ENCODE results near the gene RBFOX2.

The RBFOX2 gene

GRCh38 chr22:35914357-35914664, 114.3 kb downstream of the RBFOX2 start:
- Histone ChIP-seq H3K9me3 (no peaks in the 10 kb centered on the region), H3K27me3 (no peaks in the 10 kb centered on the region), H3K4me3 (ENCODE audit: low read depth, low read length) (peak overlapping the region; percentile 57), H3K4me1 (peaks cover 48% of the 10 kb centered on the region), H3K36me3 (no peaks in the 10 kb centered on the region)
- TF ChIP-seq, protein P1, sequence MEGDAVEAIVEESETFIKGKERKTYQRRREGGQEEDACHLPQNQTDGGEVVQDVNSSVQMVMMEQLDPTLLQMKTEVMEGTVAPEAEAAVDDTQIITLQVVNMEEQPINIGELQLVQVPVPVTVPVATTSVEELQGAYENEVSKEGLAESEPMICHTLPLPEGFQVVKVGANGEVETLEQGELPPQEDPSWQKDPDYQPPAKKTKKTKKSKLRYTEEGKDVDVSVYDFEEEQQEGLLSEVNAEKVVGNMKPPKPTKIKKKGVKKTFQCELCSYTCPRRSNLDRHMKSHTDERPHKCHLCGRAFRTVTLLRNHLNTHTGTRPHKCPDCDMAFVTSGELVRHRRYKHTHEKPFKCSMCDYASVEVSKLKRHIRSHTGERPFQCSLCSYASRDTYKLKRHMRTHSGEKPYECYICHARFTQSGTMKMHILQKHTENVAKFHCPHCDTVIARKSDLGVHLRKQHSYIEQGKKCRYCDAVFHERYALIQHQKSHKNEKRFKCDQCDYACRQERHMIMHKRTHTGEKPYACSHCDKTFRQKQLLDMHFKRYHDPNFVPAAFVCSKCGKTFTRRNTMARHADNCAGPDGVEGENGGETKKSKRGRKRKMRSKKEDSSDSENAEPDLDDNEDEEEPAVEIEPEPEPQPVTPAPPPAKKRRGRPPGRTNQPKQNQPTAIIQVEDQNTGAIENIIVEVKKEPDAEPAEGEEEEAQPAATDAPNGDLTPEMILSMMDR (IDR thresholded peaks at IDR 0.05; ENCODE audit: low read depth, low read length) = no peak
- no peak for DNase-seq

- H3K4me1 ChIP-seq = peaks cover 48% of the 10 kb centered on the region
- H3K4me3 ChIP-seq (ENCODE audit: low read depth, low read length) = peak overlapping the region; percentile 57
- TF ChIP-seq, protein P1 (IDR thresholded peaks at IDR 0.05; ENCODE audit: low read depth, low read length) = no peak
These were observed 114.7 kb downstream of the RBFOX2 start for GRCh38 chr22:35913925-35914324.

GRCh38 chr22:35912658-35913057, 116.0 kb downstream of the RBFOX2 start:
- Histone ChIP-seq H3K36me3 (no peaks in the 10 kb centered on the region), H3K4me3 (ENCODE audit: low read depth, low read length) (no peak overlapping the region), H3K9me3 (no peaks in the 10 kb centered on the region), H3K4me1 (peaks cover 41% of the 10 kb centered on the region), H3K27me3 (no peaks in the 10 kb centered on the region)
- no peak for DNase-seq
- TF ChIP-seq, protein P1 (IDR thresholded peaks at IDR 0.05; ENCODE audit: low read depth, low read length) = no peak

More at GRCh38 chr22:35913925-35914324, 114.7 kb downstream of the RBFOX2 start:
- no peak for DNase-seq
- Histone ChIP-seq H3K27me3 (no peaks in the 10 kb centered on the region), H3K36me3 (no peaks in the 10 kb centered on the region), H3K9me3 (no peaks in the 10 kb centered on the region)

DNA sequence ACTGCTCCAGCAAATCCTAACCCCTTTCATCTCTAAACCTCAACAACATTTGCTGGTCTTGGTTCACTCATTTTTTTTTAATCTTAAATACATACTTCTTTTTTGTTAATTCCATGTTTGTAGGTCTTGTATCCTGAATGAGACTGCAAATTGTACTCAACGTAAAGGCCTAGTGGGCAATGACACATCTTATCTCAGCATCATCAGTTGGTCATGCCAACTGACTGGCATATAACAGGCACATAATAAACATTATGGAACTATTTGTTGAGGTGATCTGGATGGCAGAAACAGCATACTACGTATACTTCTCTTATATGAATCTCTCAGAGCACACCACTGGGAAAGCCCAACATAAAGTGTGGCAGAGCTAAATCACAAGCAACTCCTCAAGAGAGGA, 116.7 kb downstream of the RBFOX2 start:
- peaks cover 36% of the 10 kb centered on the region for H3K4me1 ChIP-seq
- no peaks in the 10 kb centered on the region for H3K9me3 ChIP-seq
- DNase-seq = no peak
- no peak overlapping the region for H3K4me3 ChIP-seq (ENCODE audit: low read depth, low read length)
- H3K36me3 ChIP-seq = no peaks in the 10 kb centered on the region
- no peaks in the 10 kb centered on the region for H3K27me3 ChIP-seq
- TF ChIP-seq, protein P1 (IDR thresholded peaks at IDR 0.05; ENCODE audit: low read depth, low read length) = no peak

DNA sequence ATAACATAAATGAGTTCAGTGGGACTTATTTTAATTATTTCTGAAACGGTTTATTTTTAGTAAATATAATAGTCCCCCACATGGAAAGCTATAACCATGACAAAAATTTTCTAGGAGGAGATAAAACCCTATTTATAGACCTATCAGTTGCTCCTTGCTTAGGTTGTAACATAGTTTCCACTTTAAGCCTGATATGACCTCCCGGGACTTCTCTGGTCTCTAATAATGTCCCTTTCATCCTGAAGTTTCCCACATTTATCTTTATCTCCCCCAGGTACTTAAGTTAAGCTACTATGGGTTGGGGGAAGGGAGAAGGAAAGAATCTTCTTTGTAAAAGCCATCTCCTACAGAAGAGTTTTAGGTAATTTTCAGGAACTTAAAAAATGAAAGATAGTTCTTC, 117.7 kb downstream of the RBFOX2 start:
- no peaks in the 10 kb centered on the region for H3K27me3 ChIP-seq
- H3K36me3 ChIP-seq = no peaks in the 10 kb centered on the region
- DNase-seq = no peak
- peaks cover 30% of the 10 kb centered on the region for H3K4me1 ChIP-seq
- H3K4me3 ChIP-seq (ENCODE audit: low read depth, low read length) = no peak overlapping the region
- H3K9me3 ChIP-seq = no peaks in the 10 kb centered on the region
- TF ChIP-seq, protein P1 (IDR thresholded peaks at IDR 0.05; ENCODE audit: low read depth, low read length) = no peak

DNA sequence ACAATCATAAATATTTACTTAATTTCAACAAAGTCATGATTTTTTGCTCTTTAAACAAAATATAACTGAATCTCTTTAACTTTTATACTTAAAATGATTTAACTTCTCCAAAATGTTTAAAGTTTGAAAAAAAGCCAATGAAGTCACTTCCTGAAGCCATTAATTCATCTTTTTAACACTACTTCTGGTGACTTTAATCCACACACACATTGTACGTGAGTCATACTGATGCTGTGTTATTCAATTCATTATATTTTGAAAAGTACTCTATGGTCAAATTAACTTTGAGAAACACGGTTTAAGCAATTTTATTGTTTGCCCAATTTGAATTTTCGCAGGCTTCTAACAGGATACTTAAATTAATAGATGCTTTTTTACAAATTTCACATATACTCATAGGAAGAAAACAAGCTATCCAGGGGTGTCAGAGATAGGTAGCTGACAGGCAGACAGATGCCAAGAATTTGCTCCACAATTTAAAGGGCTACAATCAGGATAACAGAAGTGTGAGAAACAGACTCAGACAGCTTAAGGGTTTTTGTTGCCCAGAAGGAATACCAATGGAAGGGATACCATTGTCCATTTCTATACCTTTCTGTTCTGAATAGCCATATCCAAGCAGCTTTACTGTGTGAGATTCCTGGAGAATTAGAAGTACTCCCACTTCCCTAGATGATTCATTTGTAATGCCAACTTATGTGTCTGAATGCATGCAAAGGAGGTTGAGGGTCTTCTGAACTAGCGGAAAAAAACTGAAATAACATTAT, 118.4 kb downstream of the RBFOX2 start:
- H3K36me3 ChIP-seq = no peaks in the 10 kb centered on the region
- no peaks in the 10 kb centered on the region for H3K9me3 ChIP-seq
- TF ChIP-seq, protein P1 (IDR thresholded peaks at IDR 0.05; ENCODE audit: low read depth, low read length) = no peak
- no peak overlapping the region for H3K4me3 ChIP-seq (ENCODE audit: low read depth, low read length)
- H3K27me3 ChIP-seq = no peaks in the 10 kb centered on the region
- peaks cover 32% of the 10 kb centered on the region for H3K4me1 ChIP-seq
- DNase-seq = no peak

Measured in BE2C (cell line).